GM12891 (cell line): ENCODE results near the gene FCER1G.
"Not testable (repeated sequence)": the region's sequence is repeated elsewhere in the genome, so short reads cannot be mapped to it uniquely, and the experiment has no call there.

Experiments
- DNase-seq: peaks from one replicate; pipeline ENCODE4 v3.0.0; 2011; ENCODE audit warnings: low spot score; ENCODE audit not compliant: insufficient read length
- FAIRE-seq: peaks from 2 replicates; lab custom pipeline; 2011; peaks lifted over from hg19 to GRCh38; lab: Jason Lieb, UNC
- PAX5 ChIP-seq: IDR thresholded peaks from 2 replicates; pipeline ENCODE4 v1.6.1; 2011; ENCODE audit warnings: low read length, moderate library complexity, mild to moderate bottlenecking; ENCODE audit not compliant: insufficient read depth, severe bottlenecking
- POLR2A ChIP-seq: IDR thresholded peaks from 2 replicates; pipeline ENCODE4 v1.6.1; 2011; ENCODE audit warnings: low read depth, low read length, control low read depth
- POLR2AphosphoS5 ChIP-seq: IDR thresholded peaks from 2 replicates; pipeline ENCODE4 v1.6.1; 2011; ENCODE audit warnings: low read depth, low read length, control low read depth
- POU2F2 ChIP-seq: IDR thresholded peaks from 2 replicates; pipeline ENCODE4 v1.6.1; 2011; ENCODE audit warnings: low read depth, mild to moderate bottlenecking, control low read depth, low read length, moderate library complexity
- SPI1 ChIP-seq: IDR thresholded peaks from 2 replicates; pipeline ENCODE4 v1.6.1; 2011; ENCODE audit warnings: low read depth, low read length, control low read depth
- TAF1 ChIP-seq: IDR thresholded peaks from 2 replicates; pipeline ENCODE4 v1.6.1; 2011; ENCODE audit warnings: low read depth, low read length, control low read depth

Gene FCER1G

DNA sequence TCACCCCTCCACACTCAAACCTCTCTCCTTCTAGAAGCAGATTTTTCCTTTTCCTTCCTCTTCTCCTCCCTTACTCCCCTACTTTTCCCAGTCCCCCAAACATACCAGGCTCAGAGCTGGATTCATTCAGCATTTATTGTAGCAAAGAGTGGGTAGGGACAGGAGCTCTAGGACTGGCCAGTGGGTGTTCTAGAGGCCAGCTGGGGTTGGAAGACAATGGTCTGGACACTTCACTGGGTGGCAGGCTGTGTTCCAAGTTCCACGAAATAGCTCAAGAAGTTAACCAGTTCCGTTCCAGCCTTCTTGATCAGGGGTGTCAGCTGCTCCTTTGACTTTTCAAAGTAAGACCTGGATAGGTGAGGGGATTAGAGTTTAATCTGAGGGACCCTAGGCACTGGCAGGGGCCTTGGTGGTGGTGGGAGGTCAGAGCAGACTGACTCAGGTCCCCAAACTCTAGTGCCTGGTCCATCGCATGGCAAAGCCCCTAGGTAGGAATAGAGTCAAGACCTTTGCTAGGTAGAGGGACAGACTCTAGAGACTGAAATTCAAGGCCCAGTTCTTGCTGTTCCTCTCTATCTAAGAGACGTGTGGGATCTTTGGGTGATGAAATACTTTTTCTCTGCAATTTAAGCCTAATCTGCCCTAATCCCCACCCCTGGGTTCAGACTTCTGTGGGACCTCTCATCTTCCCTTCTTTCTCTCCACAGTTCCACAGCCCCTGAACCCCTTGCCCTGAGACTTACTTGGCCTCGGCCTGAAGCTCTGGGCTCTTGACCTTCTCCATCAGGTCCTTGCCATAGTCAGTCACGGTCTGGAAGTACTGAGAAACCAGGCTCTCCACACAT lies 7.3 kb downstream of the FCER1G start:
- no peak for DNase-seq
- FAIRE-seq = no peak
- TF ChIP-seq PAX5 = no peak
- no peak for TF ChIP-seq SPI1
- no peak for TF ChIP-seq POU2F2
- TF ChIP-seq TAF1 = no peak
- no peak for TF ChIP-seq POLR2A
- TF ChIP-seq POLR2AphosphoS5 = no peak

- TF ChIP-seq PAX5 = no peak
- no peak for TF ChIP-seq POLR2A
- no peak for TF ChIP-seq POLR2AphosphoS5
- TF ChIP-seq TAF1 = no peak
- TF ChIP-seq POU2F2 = no peak
- TF ChIP-seq SPI1 = no peak
- no peak for DNase-seq
- FAIRE-seq = no peak
Measured at GRCh38 chr1:161223805-161224694, 9.0 kb downstream of the FCER1G start.

- FAIRE-seq, DNase-seq: not testable (repeated sequence)
Measured at GRCh38 chr1:161224695-161225087, 9.6 kb downstream of the FCER1G start.

GRCh38 chr1:161225178-161225533 lies 10.1 kb downstream of the FCER1G start:
- no peak for TF ChIP-seq SPI1
- TF ChIP-seq POLR2AphosphoS5 = no peak
- no peak for TF ChIP-seq PAX5
- no peak for TF ChIP-seq POLR2A
- TF ChIP-seq POU2F2 = no peak
- TF ChIP-seq TAF1 = no peak
- FAIRE-seq (no peak), DNase-seq (no peak)

DNA sequence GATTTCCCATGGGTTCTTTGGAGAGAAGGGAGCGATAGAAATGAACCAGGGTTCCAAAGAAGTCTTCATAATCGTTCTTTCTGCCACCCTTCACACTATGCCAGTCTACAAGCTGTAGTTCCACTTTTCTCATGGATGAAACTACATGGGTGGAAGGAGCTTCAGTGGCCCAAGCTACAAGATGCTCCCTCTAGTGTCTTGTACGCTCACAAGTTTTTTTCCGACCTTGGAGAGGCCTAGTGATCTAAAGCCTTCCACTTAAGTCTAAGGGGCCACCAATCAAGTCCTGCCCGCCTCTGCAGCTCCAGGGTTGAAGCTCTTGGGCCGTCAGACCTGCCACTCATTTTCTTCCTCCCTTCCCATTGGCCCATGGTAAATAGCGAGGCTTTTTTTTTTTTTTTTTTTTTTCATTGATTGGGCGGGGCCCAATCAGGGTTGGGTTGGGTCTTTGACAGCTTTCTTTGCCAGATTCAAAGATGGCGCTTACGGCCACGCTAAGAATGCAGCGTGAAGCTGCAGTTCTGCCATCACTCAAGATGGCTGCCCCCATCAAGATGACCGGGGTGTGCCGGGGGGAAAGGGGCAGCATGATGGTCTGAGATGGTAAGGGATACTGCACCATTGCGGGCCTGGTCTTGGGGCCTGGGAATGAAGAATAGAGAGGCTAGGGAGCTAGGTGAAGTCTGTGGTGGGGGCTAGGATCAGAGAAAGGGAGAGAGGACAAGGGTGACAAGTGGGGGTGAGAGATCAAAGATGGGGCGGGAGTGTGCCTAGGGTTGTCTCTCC lies 10.6 kb downstream of the FCER1G start, which contains the start of gene TOMM40L:
TSS of gene TOMM40L (plus strand) at position 527 of the 786 bp plus-strand sequence. CDS start 430 bp downstream, outside the sequence.
- FAIRE-seq (peak; percentile 95), DNase-seq (peak; percentile 77)
- TF ChIP-seq POLR2A = no peak
- no peak for TF ChIP-seq POU2F2
- peak; percentile 73 for TF ChIP-seq TAF1

DNA sequence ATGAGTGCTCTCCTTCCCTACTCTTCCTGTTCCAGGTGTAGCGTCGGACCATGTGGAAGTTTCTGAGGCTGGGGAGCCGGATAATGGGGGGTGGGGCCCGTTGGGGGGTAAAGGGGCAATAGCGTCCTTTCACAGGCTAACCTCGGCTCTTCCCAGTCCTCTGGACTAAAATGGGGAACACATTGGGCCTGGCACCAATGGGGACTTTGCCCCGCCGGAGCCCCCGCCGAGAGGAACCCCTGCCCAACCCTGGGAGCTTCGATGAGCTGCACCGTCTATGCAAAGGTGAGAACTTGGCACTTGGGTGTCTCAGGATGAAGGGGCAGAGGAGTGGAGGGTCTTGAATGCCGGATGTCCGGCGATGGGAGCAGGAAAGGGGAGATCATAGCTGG lies 11.2 kb downstream of the FCER1G start:
- TF ChIP-seq POU2F2 = no peak
- peak; percentile 6; the same call in 1 of the 2 replicates for TF ChIP-seq TAF1
- FAIRE-seq (no peak), DNase-seq (no peak)

DNA sequence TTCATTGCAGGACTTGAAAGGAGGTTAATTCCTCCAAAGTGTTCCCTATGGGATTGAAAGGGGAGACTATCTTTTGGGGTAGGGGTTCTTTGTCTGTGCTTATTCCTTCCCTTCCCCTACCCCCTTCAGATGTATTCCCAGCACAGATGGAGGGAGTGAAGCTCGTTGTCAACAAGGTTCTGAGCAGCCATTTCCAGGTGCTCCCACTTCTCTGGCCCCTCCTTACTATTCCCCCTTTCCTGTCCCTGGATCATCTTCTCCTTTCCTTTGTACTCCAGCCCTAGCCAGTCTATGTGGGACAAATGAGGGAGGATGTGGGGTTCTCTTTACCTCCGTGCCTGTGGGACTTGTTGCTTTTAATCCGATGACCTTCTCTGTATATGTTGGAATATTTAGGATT lies 11.7 kb downstream of the FCER1G start:
- FAIRE-seq (no peak), DNase-seq (no peak)
- no peak for TF ChIP-seq POU2F2
- TF ChIP-seq PAX5 = no peak
- no peak for TF ChIP-seq POLR2AphosphoS5
- TF ChIP-seq TAF1 = no peak
- no peak for TF ChIP-seq POLR2A
- no peak for TF ChIP-seq SPI1

- FAIRE-seq (peak; percentile 95), DNase-seq (peak; percentile 50)
- TF ChIP-seq PAX5 (no peak), SPI1 (peak; percentile 96)
Measured at GRCh38 chr1:161227196-161227871, 12.2 kb downstream of the FCER1G start.

DNA sequence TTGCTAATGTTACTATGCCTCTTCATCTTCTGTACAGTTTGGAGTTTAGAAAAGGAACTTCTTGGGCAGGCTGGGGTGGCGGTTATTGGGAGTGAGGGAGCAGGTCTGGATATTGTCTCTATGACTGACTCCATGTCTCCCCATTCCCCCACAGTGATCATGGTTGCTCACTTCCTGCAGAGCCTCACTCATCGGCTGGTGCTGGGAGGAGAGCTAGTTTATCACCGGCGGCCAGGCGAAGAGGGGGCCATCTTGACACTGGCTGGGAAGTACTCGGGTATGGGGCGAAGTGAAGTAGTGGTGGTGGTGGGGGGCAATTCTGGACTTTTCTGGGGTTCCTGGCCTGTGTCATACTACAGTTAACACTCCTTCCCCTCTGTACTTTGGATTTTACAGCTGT lies 12.9 kb downstream of the FCER1G start:
- no peak for TF ChIP-seq TAF1
- TF ChIP-seq POLR2AphosphoS5 = no peak
- no peak for TF ChIP-seq PAX5
- TF ChIP-seq POU2F2 = no peak
- TF ChIP-seq POLR2A = no peak
- no peak for TF ChIP-seq SPI1
- FAIRE-seq = no peak
- DNase-seq = no peak
